Neutrophil (primary cell): Measurements from ENCODE around the gene RSAD2.
"Not testable (repeated sequence)": the region's sequence is repeated elsewhere in the genome, so short reads cannot be mapped to it uniquely, and the experiment has no call there.

Source experiments
- H3K27ac ChIP-seq: fragments of 200-600 bp; sonication (generic); 2 replicates; pipeline ENCODE4 v1.5.1; 2016; ENCODE audit warnings: mild to moderate bottlenecking, moderate library complexity
- H3K27me3 ChIP-seq: fragments of 200-600 bp; sonication (generic); 2 replicates; pipeline ENCODE4 v1.6.0; 2016; ENCODE audit warnings: mild to moderate bottlenecking
- H3K36me3 ChIP-seq: fragments of 200-600 bp; sonication (generic); 2 replicates; pipeline ENCODE4 v1.5.1; 2017
- H3K4me1 ChIP-seq, 2 experiments: fragments of 200-600 bp in 1 of 2; sonication (generic) in 1 of 2; 1 replicate in 1 of 2; 2 replicates in 1 of 2; pipeline versions ENCODE4 v1.5.1 to v1.6.1; 2013 to 2016; ENCODE audit warnings: low read depth in 1 of 2, low read length in 1 of 2, mild to moderate bottlenecking in 1 of 2, moderate library complexity in 1 of 2; ENCODE audit not compliant: control insufficient read depth in 1 of 2, insufficient read depth in 1 of 2
- H3K4me3 ChIP-seq, 2 experiments: fragments of 200-600 bp in 1 of 2; sonication (generic) in 1 of 2; 1 replicate in 1 of 2; 2 replicates in 1 of 2; pipeline ENCODE4 v1.5.1; 2013 to 2016; ENCODE audit warnings: low read depth in 1 of 2, low read length in 1 of 2, mild to moderate bottlenecking in 1 of 2, moderate library complexity in 1 of 2
- H3K9me3 ChIP-seq: fragments of 200-600 bp; sonication (generic); 2 replicates; pipeline ENCODE4 v1.5.1; 2016
- CTCF ChIP-seq: fragments of 200-600 bp; sonication (generic); IDR thresholded peaks from 2 replicates; pipeline ENCODE4 v1.5.1; 2016; ENCODE audit warnings: antibody characterized with exemption

The RSAD2 gene

GRCh38 chr2:6855860-6856547, 21.6 kb upstream of the RSAD2 start:
- no peaks in the 10 kb centered on the region for H3K9me3 ChIP-seq
- H3K27ac ChIP-seq: no peak overlapping the region
- H3K4me1 ChIP-seq: peaks cover 0 to 7% of the 10 kb centered on the region in 2 experiments
- H3K4me3 ChIP-seq: no peak overlapping the region
- no peaks in the 10 kb centered on the region for H3K36me3 ChIP-seq
- no peak for TF ChIP-seq CTCF
- no peaks in the 10 kb centered on the region for H3K27me3 ChIP-seq

- no peak for TF ChIP-seq CTCF
- peaks cover 4% of the 10 kb centered on the region for H3K36me3 ChIP-seq
- no peak overlapping the region for H3K4me3 ChIP-seq
- H3K27ac ChIP-seq: no peak overlapping the region
- no peaks in the 10 kb centered on the region for H3K9me3 ChIP-seq
- H3K27me3 ChIP-seq: no peaks in the 10 kb centered on the region
- peaks cover 0 to 7% of the 10 kb centered on the region in 2 experiments for H3K4me1 ChIP-seq
Measured at GRCh38 chr2:6856548-6856920, 21.0 kb upstream of the RSAD2 start.

- not testable (repeated sequence) for H3K9me3 ChIP-seq, H3K4me3 ChIP-seq, H3K27ac ChIP-seq, H3K4me1 ChIP-seq, H3K27me3 ChIP-seq, H3K36me3 ChIP-seq
Measured at GRCh38 chr2:6858466-6859027, 19.0 kb upstream of the RSAD2 start.

- no peak for TF ChIP-seq CTCF
- Histone ChIP-seq H3K27me3 (peaks cover 15% of the 10 kb centered on the region), H3K4me1 (peaks cover 8 to 17% of the 10 kb centered on the region in 2 experiments), H3K27ac (no peak overlapping the region), H3K9me3 (no peaks in the 10 kb centered on the region), H3K36me3 (peaks cover 4% of the 10 kb centered on the region), H3K4me3 (no peak overlapping the region)
Measured at GRCh38 chr2:6860296-6860695, 17.3 kb upstream of the RSAD2 start.

GRCh38 chr2:6863792-6864191, 13.8 kb upstream of the RSAD2 start:
- H3K36me3 ChIP-seq: peaks cover 4% of the 10 kb centered on the region
- TF ChIP-seq CTCF: no peak
- no peaks in the 10 kb centered on the region for H3K9me3 ChIP-seq
- peaks cover 14 to 17% of the 10 kb centered on the region in 2 experiments for H3K4me1 ChIP-seq
- H3K27ac ChIP-seq: no peak overlapping the region
- H3K4me3 ChIP-seq: no peak overlapping the region
- H3K27me3 ChIP-seq: peaks cover 28% of the 10 kb centered on the region

- Histone ChIP-seq H3K9me3 (no peaks in the 10 kb centered on the region), H3K36me3 (peaks cover 4% of the 10 kb centered on the region), H3K4me3 (peak overlapping the region; percentile 66 to 74), H3K27me3 (peaks cover 28% of the 10 kb centered on the region), H3K27ac (no peak overlapping the region), H3K4me1 (peaks cover 14 to 17% of the 10 kb centered on the region in 2 experiments)
- no peak for TF ChIP-seq CTCF
Measured at GRCh38 chr2:6864231-6864754, 13.3 kb upstream of the RSAD2 start.
